Ascending aorta (tissue), 2 donors: Measurements from ENCODE around the gene CFP. TPM values are rescaled to one million over a fixed set of nuclear protein-coding genes. Genes with fewer than 3 reads are reported as not detected.
"Not testable (repeated sequence)": the region's sequence is repeated elsewhere in the genome, so short reads cannot be mapped to it uniquely, and the experiment has no call there.

ENCODE experiments used
- DNase-seq, 2 donors: peaks; one replicate each; pipeline ENCODE4 v3.0.0-alpha.2; 2019; ENCODE audit warnings: low spot score in 2 of 2
- H3K27ac ChIP-seq, 2 donors: fragments of 200-600 bp; sonication (generic); one replicate each; pipeline ENCODE4 v1.5.1; 2016 to 2017; ENCODE audit warnings: mild to moderate bottlenecking in 1 of 2
- H3K27me3 ChIP-seq: fragments of 200-600 bp; sonication (generic); one replicate; pipeline ENCODE4 v1.5.1; 2017
- H3K36me3 ChIP-seq, 2 donors: fragments of 200-600 bp; sonication (generic); one replicate each; pipeline ENCODE4 v1.5.1; 2016
- H3K4me1 ChIP-seq, 2 donors: fragments of 200-600 bp; sonication (generic); one replicate each; pipeline ENCODE4 v1.5.1; 2016 to 2017; ENCODE audit warnings: mild to moderate bottlenecking in 1 of 2
- H3K4me3 ChIP-seq, 2 donors: fragments of 200-600 bp; sonication (generic); one replicate each; pipeline ENCODE4 v1.5.1; 2016 to 2017; ENCODE audit warnings: mild to moderate bottlenecking in 1 of 2
- H3K9me3 ChIP-seq, 2 donors: fragments of 200-600 bp; sonication (generic); one replicate each; pipeline ENCODE4 v1.5.1; 2016
- CTCF ChIP-seq, 3 experiments: fragments of 200-600 bp in 2 of 3; fragments of 450-650 bp in 1 of 3; sonication (generic) in 2 of 3; IDR thresholded peaks; one replicate each; pipeline ENCODE4 v1.5.1; 2016 to 2019; ENCODE audit warnings: antibody characterized with exemption in 3 of 3, mild to moderate bottlenecking in 1 of 3, moderate library complexity in 1 of 3
- intact Hi-C: fragments of 100-400 bp; cut with DNase I; formaldehyde crosslinking; loops from one replicate; pipeline ENCODE4 v1.15.1; 2023
- total RNA-seq: library from RNA; depleted of rRNA; stranded (reverse); fragments of >200 nt; gene quantifications from one replicate; pipeline ENCODE4 v1.1.0, GENCODE V29; 2016

The CFP gene
- 25.4 TPM for total RNA-seq

- no peak within 1 kb of the TSS for H3K4me3 ChIP-seq
Observed at GRCh38 chrX:47629419-47630200, at the start of gene CFP. TSS of gene CFP (minus strand) at chrX:47629930. CDS start at chrX:47629844, 86 bp downstream.

GRCh38 chrX:47675959-47676859, 46.5 kb upstream of the CFP start:
- H3K27ac ChIP-seq, H3K4me3 ChIP-seq, DNase-seq, H3K27me3 ChIP-seq, H3K9me3 ChIP-seq, intact Hi-C loops, H3K4me1 ChIP-seq, H3K36me3 ChIP-seq: not testable (repeated sequence)

More at GRCh38 chrX:47629419-47630200, at the start of gene CFP:
- Histone ChIP-seq H3K4me1 (no peaks in the 10 kb centered on the region), H3K27ac (no peak within 1 kb of the TSS), H3K9me3 (no peaks in the 10 kb centered on the region), H3K36me3 (peaks cover under 1 to 2% of the 10 kb centered on the region in 2 donors), H3K27me3 (no peaks in the 10 kb centered on the region)
- no peak for DNase-seq
- TF ChIP-seq CTCF (IDR thresholded peaks at IDR 0.05): no peak
- intact Hi-C loops: no loop called here

- Histone ChIP-seq H3K27me3 (no peaks in the 10 kb centered on the region), H3K27ac (no peak overlapping the region), H3K9me3 (peaks cover 0 to 8% of the 10 kb centered on the region in 2 donors), H3K4me3 (no peak overlapping the region), H3K4me1 (no peaks in the 10 kb centered on the region), H3K36me3 (no peaks in the 10 kb centered on the region)
- intact Hi-C loops: no loop called here
- TF ChIP-seq CTCF (IDR thresholded peaks at IDR 0.05): no peak
- DNase-seq: no peak
Observed at GRCh38 chrX:47674776-47675175, 45.0 kb upstream of the CFP start.

GRCh38 chrX:47665797-47666196, 36.1 kb upstream of the CFP start:
- DNase-seq, intact Hi-C loops, H3K36me3 ChIP-seq, H3K27me3 ChIP-seq, H3K9me3 ChIP-seq, H3K4me3 ChIP-seq, H3K4me1 ChIP-seq, H3K27ac ChIP-seq: not testable (repeated sequence)

GRCh38 chrX:47664737-47665136, 35.0 kb upstream of the CFP start:
- no peak for DNase-seq
- no peaks in the 10 kb centered on the region for H3K27me3 ChIP-seq
- no peaks in the 10 kb centered on the region for H3K9me3 ChIP-seq
- intact Hi-C loops: no loop called here
- no peaks in the 10 kb centered on the region for H3K4me1 ChIP-seq
- no peak overlapping the region for H3K4me3 ChIP-seq
- no peak overlapping the region for H3K27ac ChIP-seq
- H3K36me3 ChIP-seq: no peaks in the 10 kb centered on the region
- TF ChIP-seq CTCF (IDR thresholded peaks at IDR 0.05): no peak

- no peaks in the 10 kb centered on the region for H3K9me3 ChIP-seq
- H3K4me3 ChIP-seq: no peak overlapping the region
- H3K27ac ChIP-seq: no peak overlapping the region
- no peaks in the 10 kb centered on the region for H3K27me3 ChIP-seq
- TF ChIP-seq CTCF (IDR thresholded peaks at IDR 0.05): no peak
- intact Hi-C loops: no loop called here
- H3K36me3 ChIP-seq: no peaks in the 10 kb centered on the region
- no peak for DNase-seq
- H3K4me1 ChIP-seq: no peaks in the 10 kb centered on the region
Observed at GRCh38 chrX:47662144-47662657, 32.5 kb upstream of the CFP start.
